ENCODE results near the gene RASL10A. TPM values are rescaled to one million over a fixed set of nuclear protein-coding genes. Genes with fewer than 3 reads are reported as not detected.

Gene RASL10A
- total RNA-seq, 1 donor from 2014 or later = 1.4 TPM

- peaks cover 58% of the 10 kb centered on the region for H3K4me1 ChIP-seq
- H3K9me3 ChIP-seq (replicated peaks) = no peaks in the 10 kb centered on the region
- H3K27ac ChIP-seq (replicated peaks) = peak overlapping the region; percentile 78
- no peaks in the 10 kb centered on the region for H3K27me3 ChIP-seq (ENCODE audit: low read depth)
- peaks cover 75% of the 10 kb centered on the region for H3K36me3 ChIP-seq
- no peak overlapping the region for H3K4me3 ChIP-seq
- intact Hi-C loops (cut with micrococcal nuclease) = no loop called here
- DNase-seq = no peak
- no peak for TF ChIP-seq CTCF (IDR thresholded peaks at IDR 0.05; ENCODE audit: borderline replicate concordance)
Observed at GRCh38 chr22:29341849-29342127, 26.3 kb upstream of the RASL10A start.

GRCh38 chr22:29341056-29341848, 25.8 kb upstream of the RASL10A start:
- no peak overlapping the region for H3K27ac ChIP-seq (replicated peaks)
- DNase-seq = no peak
- peaks cover 74% of the 10 kb centered on the region for H3K36me3 ChIP-seq
- H3K27me3 ChIP-seq (ENCODE audit: low read depth) = no peaks in the 10 kb centered on the region
- intact Hi-C loops (cut with micrococcal nuclease) = no loop called here
- no peak for TF ChIP-seq CTCF (IDR thresholded peaks at IDR 0.05; ENCODE audit: borderline replicate concordance)
- H3K4me3 ChIP-seq = no peak overlapping the region
- no peaks in the 10 kb centered on the region for H3K9me3 ChIP-seq (replicated peaks)
- H3K4me1 ChIP-seq = peaks cover 53% of the 10 kb centered on the region

- H3K4me1 ChIP-seq = peaks cover 48% of the 10 kb centered on the region
- intact Hi-C loops (cut with micrococcal nuclease) = no loop called here
- no peak for TF ChIP-seq CTCF (IDR thresholded peaks at IDR 0.05; ENCODE audit: borderline replicate concordance)
- H3K36me3 ChIP-seq = peaks cover 74% of the 10 kb centered on the region
- H3K27ac ChIP-seq (replicated peaks) = no peak overlapping the region
- H3K4me3 ChIP-seq = no peak overlapping the region
- no peaks in the 10 kb centered on the region for H3K27me3 ChIP-seq (ENCODE audit: low read depth)
- H3K9me3 ChIP-seq (replicated peaks) = no peaks in the 10 kb centered on the region
- DNase-seq = no peak
Observed at GRCh38 chr22:29340566-29340965, 25.1 kb upstream of the RASL10A start.

GRCh38 chr22:29339381-29340235, 24.1 kb upstream of the RASL10A start:
- H3K9me3 ChIP-seq (replicated peaks) = no peaks in the 10 kb centered on the region
- intact Hi-C loops (cut with micrococcal nuclease) = no loop called here
- no peak for DNase-seq
- TF ChIP-seq CTCF (IDR thresholded peaks at IDR 0.05; ENCODE audit: borderline replicate concordance) = no peak
- H3K27me3 ChIP-seq (ENCODE audit: low read depth) = no peaks in the 10 kb centered on the region
- H3K4me1 ChIP-seq = peaks cover 43% of the 10 kb centered on the region
- H3K36me3 ChIP-seq = peaks cover 78% of the 10 kb centered on the region
- no peak overlapping the region for H3K27ac ChIP-seq (replicated peaks)
- H3K4me3 ChIP-seq = no peak overlapping the region

GRCh38 chr22:29338398-29338797, 22.9 kb upstream of the RASL10A start:
- H3K4me3 ChIP-seq = no peak overlapping the region
- DNase-seq = no peak
- peaks cover 86% of the 10 kb centered on the region for H3K36me3 ChIP-seq
- H3K27ac ChIP-seq (replicated peaks) = no peak overlapping the region
- H3K4me1 ChIP-seq = peaks cover 32% of the 10 kb centered on the region
- intact Hi-C loops (cut with micrococcal nuclease) = no loop called here
- H3K27me3 ChIP-seq (ENCODE audit: low read depth) = no peaks in the 10 kb centered on the region
- TF ChIP-seq CTCF (IDR thresholded peaks at IDR 0.05; ENCODE audit: borderline replicate concordance) = no peak
- no peaks in the 10 kb centered on the region for H3K9me3 ChIP-seq (replicated peaks)
